Stimulated activated naive CD8-positive, alpha-beta T cell treated with anti-CD3 and anti-CD28 coated beads, Interleukin-15, amount 100 ng/mL, for 72 hours (primary cell): ENCODE measurements around the gene NEDD4L.

Source experiments
- ATAC-seq: fragments of 150-1000 bp; cut with Tn5 transposase; 2 replicates; pipeline ENCODE4 v1.10.0; 2021; ENCODE audit warnings: mild to moderate bottlenecking, moderate library complexity
- DNase-seq, 2 donors: peaks; one replicate each; pipeline ENCODE4 v3.0.0; 2021 to 2022
- H3K27ac Mint-ChIP-seq, 2 donors: one replicate each; pipeline ENCODE4 v1.8.0; 2022; ENCODE audit warnings: mild to moderate bottlenecking in 2 of 2, mixed read lengths in 2 of 2, moderate library complexity in 2 of 2
- H3K27me3 Mint-ChIP-seq: one replicate; pipeline ENCODE4 v1.8.0; 2022; ENCODE audit warnings: mixed read lengths
- H3K4me1 Mint-ChIP-seq: one replicate; pipeline ENCODE4 v1.8.0; 2022; ENCODE audit warnings: mild to moderate bottlenecking, mixed read lengths
- H3K4me3 Mint-ChIP-seq, 2 donors: one replicate each; pipeline ENCODE4 v1.8.0; 2022; ENCODE audit warnings: mild to moderate bottlenecking in 2 of 2, mixed read lengths in 2 of 2, moderate library complexity in 1 of 2
- H3K9me3 Mint-ChIP-seq, 2 donors: one replicate each; pipeline ENCODE4 v1.8.0; 2022; ENCODE audit warnings: mixed read lengths in 2 of 2

The NEDD4L gene

DNA sequence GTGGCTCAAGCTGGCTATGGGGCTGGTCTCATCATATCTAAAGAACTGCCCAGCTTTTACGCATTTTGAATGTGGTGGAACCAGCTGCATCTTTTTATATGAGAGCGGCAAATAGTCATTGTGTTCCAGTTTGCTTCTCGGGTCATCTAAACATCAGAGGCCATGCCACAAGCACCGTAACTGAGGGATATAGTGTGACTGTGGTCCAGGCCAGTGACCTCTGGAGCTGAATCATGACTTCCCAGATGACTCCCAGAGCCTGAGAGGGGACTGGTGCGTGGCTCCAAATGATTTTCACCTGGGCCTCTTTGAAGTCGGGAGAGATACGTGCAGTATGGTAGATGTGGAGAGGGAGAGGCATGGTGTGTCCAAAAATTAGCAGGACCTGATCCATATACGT is 271.0 kb downstream of the NEDD4L start:
- ATAC-seq, result no peak
- H3K4me1 Mint-ChIP-seq, result peaks cover 66% of the 10 kb centered on the region

DNA sequence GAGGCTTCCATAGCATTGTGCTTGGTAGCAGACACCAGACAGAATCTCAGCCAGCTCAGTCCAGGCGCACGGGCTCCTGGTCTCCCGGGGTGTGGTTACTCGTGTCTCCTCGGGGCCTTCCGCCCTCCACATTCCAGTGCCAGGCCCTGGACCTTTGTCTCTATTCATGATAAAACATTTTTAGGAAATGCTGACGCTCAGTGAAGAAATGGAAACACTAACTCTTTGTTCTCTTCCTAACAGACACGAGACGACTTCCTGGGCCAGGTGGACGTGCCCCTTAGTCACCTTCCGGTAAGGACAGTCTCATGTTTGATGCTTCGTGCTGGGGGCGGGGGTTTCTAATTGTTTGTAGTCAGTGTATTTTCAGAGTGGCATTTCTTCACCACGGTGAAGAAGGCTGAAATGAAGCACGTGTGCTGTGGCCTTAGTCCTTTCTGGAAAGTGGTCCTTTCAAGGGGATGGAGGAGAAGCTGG is 271.8 kb downstream of the NEDD4L start:
- DNase-seq (no peak), ATAC-seq (no peak)
- Mint-ChIP-seq H3K27ac (no peak overlapping the region), H3K4me1 (peaks cover 59% of the 10 kb centered on the region), H3K4me3 (no peak overlapping the region), H3K27me3 (no peaks in the 10 kb centered on the region), H3K9me3 (no peaks in the 10 kb centered on the region)

More for the DNA sequence above, 271.0 kb downstream of the NEDD4L start:
- Mint-ChIP-seq H3K9me3 (no peaks in the 10 kb centered on the region), H3K27me3 (no peaks in the 10 kb centered on the region), H3K4me3 (no peak overlapping the region), H3K27ac (no peak overlapping the region)
- no peak for DNase-seq

DNA sequence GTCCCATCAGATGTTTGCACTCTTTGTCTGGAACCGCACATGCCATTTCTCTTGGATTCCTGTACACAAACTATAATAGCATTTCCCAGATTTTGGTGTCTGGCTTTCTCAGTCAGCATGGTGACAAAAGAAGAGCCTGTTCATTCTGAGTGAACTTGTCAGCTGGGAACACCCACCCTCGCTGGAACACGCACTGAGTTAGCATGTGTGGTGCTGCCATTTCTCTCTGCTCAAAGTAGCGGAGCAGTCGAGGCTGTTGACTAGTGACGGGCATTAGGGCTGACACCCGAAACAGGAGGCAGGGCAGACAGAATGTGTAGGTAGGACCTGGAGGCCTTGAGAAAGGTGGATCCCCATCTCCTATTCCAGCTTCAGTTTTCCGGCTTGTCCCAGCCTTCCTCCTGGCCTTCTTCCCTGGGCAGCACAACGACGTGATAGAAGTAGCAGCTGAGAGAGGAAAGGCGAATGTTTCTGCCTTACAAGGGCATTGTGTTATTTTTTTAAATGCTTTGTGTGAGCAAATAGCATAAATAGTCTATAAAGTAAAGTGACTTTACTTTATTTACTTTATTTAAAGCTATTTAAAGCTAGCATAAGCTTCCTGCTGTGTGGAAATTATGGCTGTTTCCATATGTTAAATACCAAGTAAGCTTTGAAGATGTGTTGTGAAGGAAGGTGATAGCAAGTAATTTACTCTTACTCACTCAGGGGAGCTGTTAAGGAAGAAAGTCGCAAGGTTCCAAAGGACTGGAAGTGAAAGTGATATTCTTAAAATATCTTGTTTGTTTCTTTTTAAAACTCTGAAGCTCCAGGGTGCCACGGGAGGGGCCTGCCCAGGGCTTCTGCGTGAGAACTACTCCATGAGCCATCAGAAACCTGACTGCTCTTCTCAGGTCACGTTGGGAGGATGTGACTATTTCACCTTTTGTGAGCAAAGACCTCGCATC is 272.6 kb downstream of the NEDD4L start:
- ATAC-seq (peak; percentile 60), DNase-seq (no peak)
- Mint-ChIP-seq H3K9me3 (no peaks in the 10 kb centered on the region), H3K4me3 (peak overlapping the region in 1 of 2 donors; percentile 3), H3K4me1 (peaks cover 56% of the 10 kb centered on the region), H3K27ac (peak overlapping the region in 1 of 2 donors; percentile 77), H3K27me3 (no peaks in the 10 kb centered on the region)

DNA sequence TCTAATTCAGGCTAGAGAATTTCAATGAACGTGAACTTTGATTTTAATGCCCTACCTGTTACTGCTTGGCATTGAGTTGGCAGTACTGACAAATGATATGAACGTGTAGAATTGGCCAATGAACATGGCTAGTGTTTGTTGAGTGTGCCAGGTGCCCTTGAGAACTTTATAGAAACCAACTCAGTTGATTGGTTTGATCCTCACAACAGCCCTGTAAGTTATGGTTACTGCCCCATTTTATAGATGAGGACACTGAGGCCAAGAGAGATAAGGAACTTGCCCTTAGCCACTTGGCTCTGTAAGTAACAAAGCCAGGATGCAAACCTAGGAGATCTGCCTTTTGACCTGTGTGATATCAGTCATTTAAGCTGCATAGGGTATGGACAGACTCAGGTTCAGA is 275.7 kb downstream of the NEDD4L start:
- no peaks in the 10 kb centered on the region for H3K9me3 Mint-ChIP-seq

DNA sequence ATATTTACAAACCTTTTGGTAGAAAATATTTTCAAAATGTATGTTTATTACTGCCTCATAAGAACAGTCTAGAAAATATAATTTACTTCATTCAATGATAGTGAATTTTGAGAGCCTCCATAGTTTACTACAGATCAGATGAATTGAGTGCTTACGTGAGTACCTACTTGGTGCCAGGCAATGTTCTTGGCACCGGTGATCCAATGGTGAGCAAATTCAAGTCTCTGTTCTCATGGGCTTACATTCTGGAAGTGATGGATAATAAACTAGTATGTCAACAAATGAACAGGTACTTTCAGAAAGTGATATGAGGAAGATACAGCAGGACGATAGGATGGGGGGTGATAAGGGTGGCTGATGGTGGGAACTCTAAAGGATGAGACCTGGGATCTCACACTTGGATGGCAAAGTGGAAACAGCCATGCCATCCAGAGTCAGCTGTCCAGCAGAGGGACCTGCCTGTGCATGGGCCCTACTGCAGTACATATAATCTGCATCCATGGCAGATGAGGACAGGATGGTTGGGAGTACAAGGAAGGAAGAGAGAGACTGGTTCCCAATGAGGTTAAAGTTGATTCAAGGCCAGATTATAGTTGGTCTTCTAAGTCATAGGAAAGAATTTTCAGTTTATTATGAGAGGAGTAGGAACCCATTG is 277.0 kb downstream of the NEDD4L start:
- Mint-ChIP-seq H3K27me3 (no peaks in the 10 kb centered on the region), H3K9me3 (no peaks in the 10 kb centered on the region), H3K4me1 (peaks cover 32% of the 10 kb centered on the region), H3K27ac (no peak overlapping the region), H3K4me3 (no peak overlapping the region)
- no peak for ATAC-seq
- DNase-seq, result no peak

More for the DNA sequence above, 275.7 kb downstream of the NEDD4L start:
- no peak overlapping the region for H3K27ac Mint-ChIP-seq
- H3K4me1 Mint-ChIP-seq, result peaks cover 44% of the 10 kb centered on the region
- ATAC-seq (no peak), DNase-seq (no peak)
- H3K27me3 Mint-ChIP-seq, result no peaks in the 10 kb centered on the region
- no peak overlapping the region for H3K4me3 Mint-ChIP-seq

DNA sequence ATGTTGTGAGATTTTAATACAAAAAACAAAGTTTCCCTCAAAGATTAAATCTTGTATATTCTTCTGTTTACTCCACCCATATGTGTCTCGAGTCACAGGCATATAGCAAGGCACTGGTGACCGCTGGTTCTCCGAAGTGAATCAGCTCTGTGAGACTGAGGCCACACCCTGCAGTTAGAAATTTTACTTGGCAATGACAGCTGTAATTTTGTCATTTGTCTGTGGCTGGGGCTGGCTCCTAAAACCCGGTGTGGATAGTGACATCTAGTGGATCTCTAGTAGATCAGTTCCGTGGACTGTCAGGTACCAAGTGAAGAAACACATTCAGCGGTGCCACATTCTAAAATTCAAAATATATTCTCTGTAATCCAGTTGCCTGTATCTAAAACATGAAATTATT is 278.0 kb downstream of the NEDD4L start:
- peak; percentile 42 to 61 for DNase-seq
- Mint-ChIP-seq H3K27me3 (no peaks in the 10 kb centered on the region), H3K27ac (no peak overlapping the region), H3K4me3 (no peak overlapping the region), H3K9me3 (no peaks in the 10 kb centered on the region), H3K4me1 (peaks cover 22% of the 10 kb centered on the region)
- peak; percentile 92 for ATAC-seq

DNA sequence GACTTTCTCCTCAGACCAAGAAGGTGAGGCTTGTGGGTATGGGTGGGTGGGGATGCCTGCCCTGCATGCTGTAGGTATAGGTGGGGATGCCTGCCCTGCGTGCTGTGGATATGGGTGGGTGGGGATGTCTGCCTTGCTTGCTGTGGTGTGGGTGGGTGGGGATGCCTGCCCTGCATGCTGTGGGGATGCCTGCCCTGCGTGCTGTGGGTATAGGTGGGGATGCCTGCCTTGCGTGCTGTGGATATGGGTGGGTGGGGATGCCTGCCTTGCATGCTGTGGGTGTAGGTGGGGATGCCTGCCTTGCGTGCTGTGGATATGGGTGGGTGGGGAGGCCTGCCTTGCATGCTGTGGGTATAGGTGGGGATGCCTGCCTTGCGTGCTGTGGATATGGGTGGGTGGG is 278.4 kb downstream of the NEDD4L start:
- ATAC-seq (no peak), DNase-seq (no peak)
- Mint-ChIP-seq H3K27me3 (no peaks in the 10 kb centered on the region), H3K4me1 (peaks cover 18% of the 10 kb centered on the region), H3K9me3 (no peaks in the 10 kb centered on the region), H3K4me3 (no peak overlapping the region), H3K27ac (no peak overlapping the region)

DNA sequence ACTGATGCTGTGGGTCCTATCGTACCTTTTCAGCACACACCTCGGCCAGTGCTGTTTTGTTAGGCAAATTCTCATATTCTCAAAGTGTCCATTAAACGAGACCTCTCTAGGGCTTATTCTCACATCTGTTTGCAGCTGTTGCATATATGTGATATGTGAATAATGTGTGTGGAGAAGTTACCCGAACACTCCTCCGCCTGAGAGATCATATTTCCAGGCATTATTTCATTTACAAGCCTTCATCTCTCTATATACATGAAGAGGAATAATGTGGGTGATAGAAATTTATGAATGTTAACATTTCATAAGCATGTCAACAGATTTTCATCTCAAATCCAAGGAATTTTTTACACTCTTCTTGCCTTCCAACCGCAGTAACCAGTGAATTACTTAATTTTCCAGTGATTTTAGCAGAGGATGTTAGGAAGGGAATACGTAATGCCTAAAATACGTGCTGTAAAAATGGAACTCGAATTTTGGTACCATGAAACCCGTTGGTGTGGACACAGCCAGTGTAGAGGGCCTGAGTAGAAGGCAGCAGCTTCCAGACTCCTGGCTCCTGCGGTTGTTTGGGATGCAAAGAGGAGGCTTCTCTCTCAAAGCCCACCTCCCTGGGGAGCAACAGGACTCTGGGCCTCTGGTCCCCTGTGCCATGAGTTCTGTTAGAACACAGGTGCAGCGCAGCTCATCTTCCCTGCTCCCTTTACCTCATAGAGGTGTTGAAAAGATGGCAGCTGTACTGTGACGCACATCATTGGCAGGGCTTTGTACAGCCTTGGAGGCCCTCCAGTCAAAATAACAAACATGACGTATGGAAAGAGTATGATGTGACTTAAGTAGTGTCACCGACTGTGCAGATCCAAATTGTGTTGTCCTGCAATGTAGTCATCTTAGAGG is 280.1 kb downstream of the NEDD4L start:
- DNase-seq (no peak), ATAC-seq (no peak)
- Mint-ChIP-seq H3K4me3 (no peak overlapping the region), H3K27ac (peak overlapping the region in 1 of 2 donors; percentile 39), H3K27me3 (no peaks in the 10 kb centered on the region), H3K4me1 (peaks cover 11% of the 10 kb centered on the region), H3K9me3 (no peaks in the 10 kb centered on the region)

DNA sequence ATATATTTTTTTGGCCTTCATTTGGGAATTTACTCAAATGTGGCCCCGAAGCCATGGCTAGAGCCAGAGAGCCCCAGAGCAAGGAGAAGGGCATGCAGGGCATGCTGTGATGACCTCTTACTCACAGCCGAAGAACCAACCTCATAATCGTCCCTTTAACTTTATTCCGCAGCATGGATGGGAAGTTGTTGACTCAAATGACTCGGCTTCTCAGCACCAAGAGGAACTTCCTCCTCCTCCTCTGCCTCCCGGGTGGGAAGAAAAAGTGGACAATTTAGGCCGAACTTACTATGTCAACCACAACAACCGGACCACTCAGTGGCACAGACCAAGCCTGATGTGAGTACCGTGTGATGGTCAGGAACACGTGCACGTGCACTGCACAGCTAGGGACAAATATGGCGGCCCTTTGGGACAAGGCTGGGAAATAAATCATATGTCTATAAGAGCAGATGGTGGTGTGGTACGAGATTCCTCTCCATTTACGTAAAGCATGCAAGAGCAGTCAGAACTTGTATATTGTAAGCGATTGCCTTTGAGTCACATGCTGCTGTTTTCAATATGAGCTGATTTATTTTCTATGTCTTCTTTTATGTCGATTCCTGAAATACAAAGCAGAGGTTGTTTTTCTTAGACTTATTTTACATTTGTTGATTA is 280.9 kb downstream of the NEDD4L start:
- H3K4me3 Mint-ChIP-seq, result no peak overlapping the region
- peaks cover 11% of the 10 kb centered on the region for H3K4me1 Mint-ChIP-seq
- H3K27me3 Mint-ChIP-seq, result no peaks in the 10 kb centered on the region

DNA sequence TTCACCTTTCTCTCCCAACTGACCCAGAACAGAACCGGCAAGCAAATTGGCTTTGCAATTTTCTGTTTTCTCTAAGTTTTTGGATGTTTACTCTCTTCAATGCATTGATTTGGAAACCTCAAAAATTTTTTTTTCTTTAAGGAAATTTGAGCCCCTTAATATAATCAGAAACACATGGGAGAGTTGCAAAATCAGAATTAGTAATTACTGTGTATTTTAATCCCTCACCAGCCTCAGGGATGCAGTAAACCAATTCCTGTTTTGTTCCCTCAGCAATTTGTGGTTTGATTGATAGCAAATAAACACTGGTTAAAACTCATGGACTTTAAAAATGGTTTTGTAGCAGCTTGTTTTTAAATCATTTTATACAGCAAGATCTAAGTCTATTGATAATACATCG is 281.5 kb downstream of the NEDD4L start:
- Mint-ChIP-seq H3K4me3 (no peak overlapping the region), H3K27me3 (no peaks in the 10 kb centered on the region), H3K4me1 (peaks cover 11% of the 10 kb centered on the region), H3K9me3 (no peaks in the 10 kb centered on the region), H3K27ac (no peak overlapping the region)
- ATAC-seq (no peak), DNase-seq (no peak)

More for the DNA sequence above, 280.9 kb downstream of the NEDD4L start:
- DNase-seq (no peak), ATAC-seq (no peak)
- Mint-ChIP-seq H3K27ac (no peak overlapping the region), H3K9me3 (no peaks in the 10 kb centered on the region)

DNA sequence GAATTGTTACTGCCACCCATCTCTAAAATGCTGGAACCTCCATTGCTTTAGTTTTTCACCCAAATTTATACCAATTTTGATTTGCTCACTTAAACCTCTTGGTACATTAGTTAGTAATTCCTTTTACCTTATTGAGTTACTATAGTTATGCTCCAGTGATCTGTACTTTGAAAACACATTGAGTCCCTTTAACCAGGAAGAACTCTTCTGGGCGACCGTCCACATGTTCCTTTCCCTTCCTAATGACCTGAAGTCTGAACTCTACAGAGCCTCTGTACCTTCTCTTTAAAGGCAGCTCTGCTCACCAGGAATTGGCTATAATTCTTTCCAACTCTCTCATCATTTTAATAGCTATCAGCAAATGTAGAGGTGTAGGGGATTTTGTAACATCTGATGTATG is 290.0 kb downstream of the NEDD4L start:
- H3K9me3 Mint-ChIP-seq, result no peaks in the 10 kb centered on the region

DNA sequence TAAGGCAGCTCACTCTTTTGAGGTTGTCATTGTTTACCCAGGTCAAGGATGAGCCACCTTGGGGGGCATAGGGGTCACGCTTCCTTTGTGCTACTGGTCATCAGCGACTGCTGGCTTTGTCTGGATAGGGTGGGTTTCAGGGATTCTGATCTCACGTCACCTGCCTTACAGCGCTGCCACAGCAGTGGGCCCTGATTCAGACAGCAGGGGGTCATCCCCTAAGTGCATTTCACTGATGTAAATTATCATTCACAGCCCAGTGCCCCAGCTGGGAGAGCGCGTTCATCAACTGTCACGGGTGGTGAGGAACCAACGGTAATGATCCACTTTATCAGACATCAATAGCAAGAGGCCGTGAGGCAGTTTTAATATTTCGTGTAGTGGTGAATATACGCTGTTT is 291.2 kb downstream of the NEDD4L start:
- Mint-ChIP-seq H3K27me3 (no peaks in the 10 kb centered on the region), H3K4me1 (no peaks in the 10 kb centered on the region), H3K9me3 (no peaks in the 10 kb centered on the region), H3K4me3 (no peak overlapping the region), H3K27ac (no peak overlapping the region)
- ATAC-seq, result no peak
- DNase-seq, result no peak

More for the DNA sequence above, 290.0 kb downstream of the NEDD4L start:
- H3K4me3 Mint-ChIP-seq, result no peak overlapping the region
- no peak overlapping the region for H3K27ac Mint-ChIP-seq
- H3K27me3 Mint-ChIP-seq, result no peaks in the 10 kb centered on the region
- DNase-seq, result no peak
- no peaks in the 10 kb centered on the region for H3K4me1 Mint-ChIP-seq
- ATAC-seq, result no peak

DNA sequence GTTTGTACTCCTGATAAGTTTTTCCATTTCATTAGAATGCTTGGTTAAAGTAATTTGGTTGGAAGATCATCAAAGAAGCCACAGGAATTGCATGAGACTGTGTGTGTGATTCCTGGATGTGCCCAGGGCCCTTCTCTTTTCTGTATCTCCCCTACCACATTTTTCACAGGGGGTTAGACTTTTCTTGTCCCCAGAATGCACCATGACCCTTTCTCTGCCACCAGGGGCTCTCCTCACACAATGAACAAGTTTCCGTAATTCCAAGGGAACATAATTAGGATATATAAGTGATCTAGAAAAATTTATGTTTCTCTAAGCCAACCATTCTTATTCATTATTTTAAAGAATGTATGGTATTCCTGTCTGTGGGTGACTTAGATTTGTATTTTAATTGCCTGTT is 291.8 kb downstream of the NEDD4L start:
- Mint-ChIP-seq H3K27me3 (no peaks in the 10 kb centered on the region), H3K9me3 (no peaks in the 10 kb centered on the region), H3K4me1 (no peaks in the 10 kb centered on the region), H3K27ac (no peak overlapping the region), H3K4me3 (no peak overlapping the region)
- no peak for DNase-seq
- ATAC-seq, result no peak

DNA sequence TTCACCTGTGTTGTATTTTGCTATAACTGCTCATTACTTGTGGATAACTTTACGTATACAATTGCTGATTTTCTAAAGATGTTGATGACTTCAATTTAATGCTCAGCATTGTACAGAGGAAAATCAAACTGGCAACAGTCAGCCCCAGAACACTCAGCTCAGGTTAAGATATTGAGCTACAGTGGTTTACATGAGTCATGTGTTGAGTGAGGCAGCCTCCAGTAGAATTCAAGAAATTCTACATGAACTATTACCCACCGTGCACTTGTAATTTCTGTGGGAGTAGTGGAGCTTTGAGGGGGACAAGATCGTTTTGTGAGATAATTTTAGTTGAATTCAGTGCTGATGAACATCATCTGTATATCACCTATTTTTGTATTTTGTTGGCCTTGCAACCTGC is 292.6 kb downstream of the NEDD4L start:
- Mint-ChIP-seq H3K4me3 (no peak overlapping the region), H3K27ac (no peak overlapping the region), H3K4me1 (no peaks in the 10 kb centered on the region), H3K27me3 (no peaks in the 10 kb centered on the region), H3K9me3 (no peaks in the 10 kb centered on the region)
- no peak for ATAC-seq
- DNase-seq, result no peak

DNA sequence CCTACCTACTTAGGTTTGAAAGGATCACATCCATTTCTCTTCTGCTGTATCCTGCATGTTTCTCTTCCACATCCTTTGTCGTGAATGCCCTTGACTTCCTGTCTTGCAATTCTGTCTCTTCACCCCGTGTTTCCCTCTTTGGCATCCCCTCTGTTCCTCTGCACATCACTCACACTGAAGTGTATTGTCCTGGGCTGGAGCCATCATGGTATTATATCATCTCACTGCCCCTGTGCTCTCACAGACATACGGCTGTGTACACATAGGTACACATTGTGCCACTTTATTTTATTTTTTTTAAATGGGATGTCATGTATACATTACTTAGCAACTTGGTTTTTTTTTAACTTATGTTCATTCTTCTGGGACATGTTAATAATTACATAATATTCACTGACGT is 293.3 kb downstream of the NEDD4L start:
- Mint-ChIP-seq H3K9me3 (no peaks in the 10 kb centered on the region), H3K27me3 (no peaks in the 10 kb centered on the region), H3K4me3 (no peak overlapping the region), H3K4me1 (no peaks in the 10 kb centered on the region), H3K27ac (peak overlapping the region in 1 of 2 donors; percentile 63)
- DNase-seq (no peak), ATAC-seq (no peak)
